Testis (tissue), 2 donors: ENCODE measurements around the gene CFAP54.

Source experiments
- POLR2A ChIP-seq: fragments of 450-650 bp; IDR thresholded peaks from one replicate; pipeline ENCODE4 v1.6.1; 2017; ENCODE audit warnings: antibody characterized with exemption, mild to moderate bottlenecking, moderate library complexity
- TF ChIP-seq, protein P1 (sequence below), 3 experiments: fragments of 450-650 bp in 2 of 3; fragments of 200-600 bp in 1 of 3; sonication (generic) in 1 of 3; IDR thresholded peaks; one replicate each; pipeline ENCODE4 v1.5.1; 2016 to 2019; ENCODE audit warnings: antibody characterized with exemption in 3 of 3, mild to moderate bottlenecking in 2 of 3, moderate library complexity in 1 of 3

DNA sequence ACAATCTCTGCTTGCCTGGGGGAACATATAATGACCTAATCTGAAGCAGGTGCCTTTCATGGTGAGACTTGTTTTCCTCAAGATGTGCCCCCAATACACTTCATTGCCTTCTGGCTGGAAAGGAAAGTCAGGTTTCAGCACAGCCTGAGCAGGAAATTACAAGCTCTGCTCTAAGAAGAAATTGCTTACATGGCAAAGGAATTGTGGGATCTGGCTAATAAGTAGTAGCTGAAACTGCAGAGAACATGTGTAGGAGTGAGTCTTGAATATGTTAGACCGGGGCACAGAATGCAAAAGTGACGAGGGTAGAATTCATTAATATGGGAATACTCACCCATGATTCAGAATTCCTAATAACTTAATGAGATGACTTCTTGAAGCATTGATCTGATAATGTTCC is 6.3 kb upstream of the CFAP54 start:
- no peak for TF ChIP-seq POLR2A
- TF ChIP-seq, protein P1, sequence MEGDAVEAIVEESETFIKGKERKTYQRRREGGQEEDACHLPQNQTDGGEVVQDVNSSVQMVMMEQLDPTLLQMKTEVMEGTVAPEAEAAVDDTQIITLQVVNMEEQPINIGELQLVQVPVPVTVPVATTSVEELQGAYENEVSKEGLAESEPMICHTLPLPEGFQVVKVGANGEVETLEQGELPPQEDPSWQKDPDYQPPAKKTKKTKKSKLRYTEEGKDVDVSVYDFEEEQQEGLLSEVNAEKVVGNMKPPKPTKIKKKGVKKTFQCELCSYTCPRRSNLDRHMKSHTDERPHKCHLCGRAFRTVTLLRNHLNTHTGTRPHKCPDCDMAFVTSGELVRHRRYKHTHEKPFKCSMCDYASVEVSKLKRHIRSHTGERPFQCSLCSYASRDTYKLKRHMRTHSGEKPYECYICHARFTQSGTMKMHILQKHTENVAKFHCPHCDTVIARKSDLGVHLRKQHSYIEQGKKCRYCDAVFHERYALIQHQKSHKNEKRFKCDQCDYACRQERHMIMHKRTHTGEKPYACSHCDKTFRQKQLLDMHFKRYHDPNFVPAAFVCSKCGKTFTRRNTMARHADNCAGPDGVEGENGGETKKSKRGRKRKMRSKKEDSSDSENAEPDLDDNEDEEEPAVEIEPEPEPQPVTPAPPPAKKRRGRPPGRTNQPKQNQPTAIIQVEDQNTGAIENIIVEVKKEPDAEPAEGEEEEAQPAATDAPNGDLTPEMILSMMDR (IDR thresholded peaks at IDR 0.05), result no peak
